HepG2 (cell line): Measurements from ENCODE around the gene SLC25A11. TPM values are rescaled to one million over a fixed set of nuclear protein-coding genes. Genes with fewer than 3 reads are reported as not detected.

ENCODE experiments used
- BRD4 ChIP-seq: sonication (generic); formaldehyde crosslinking; IDR thresholded peaks from 2 replicates; pipeline ENCODE4 v1.4.0; 2020; ENCODE audit warnings: missing genetic modification reagents
- KDM5A ChIP-seq: fragments of 200-600 bp; sonication (generic); IDR thresholded peaks from 2 replicates; pipeline ENCODE4 v1.7.0; 2018; ENCODE audit warnings: antibody characterized with exemption, mild to moderate bottlenecking, low read length, borderline replicate concordance
- MBD4 ChIP-seq: IDR thresholded peaks from 2 replicates; pipeline ENCODE4 v1.6.1; 2012; ENCODE audit warnings: low read length, inconsistent platforms, borderline replicate concordance
- NCOR1 ChIP-seq: fragments of 200-600 bp; sonication (generic); IDR thresholded peaks from 2 replicates; pipeline ENCODE4 v1.7.0; 2017; ENCODE audit warnings: antibody characterized with exemption, low read length, borderline replicate concordance
- POLR2G ChIP-seq: fragments of 200-400 bp; formaldehyde crosslinking; IDR thresholded peaks from 2 replicates; pipeline ENCODE4 v1.6.1; 2018; ENCODE audit warnings: mild to moderate bottlenecking, low read depth, low read length, moderate library complexity
- SP140L ChIP-seq: sonication (generic); formaldehyde crosslinking; IDR thresholded peaks from 2 replicates; pipeline ENCODE4 v1.4.0; 2020; ENCODE audit warnings: missing genetic modification reagents, borderline replicate concordance
- SRY ChIP-seq: sonication (generic); formaldehyde crosslinking; IDR thresholded peaks from 2 replicates; pipeline ENCODE4 v1.8.0; 2022; ENCODE audit warnings: mild to moderate bottlenecking, missing genetic modification reagents
- ZNF33B ChIP-seq: sonication (generic); formaldehyde crosslinking; IDR thresholded peaks from 2 replicates; pipeline ENCODE4 v1.5.1; 2020; ENCODE audit warnings: mild to moderate bottlenecking, missing genetic modification reagents
- ZNF496 ChIP-seq: sonication (generic); formaldehyde crosslinking; IDR thresholded peaks from 2 replicates; pipeline ENCODE4 v1.8.1; 2023; ENCODE audit warnings: mild to moderate bottlenecking, moderate library complexity, missing genetic modification reagents; ENCODE audit not compliant: insufficient replicate concordance
- ZNF549 ChIP-seq: sonication (generic); formaldehyde crosslinking; IDR thresholded peaks from 2 replicates; pipeline ENCODE4 v1.5.0; 2020; ENCODE audit warnings: missing genetic modification reagents
- polyA plus RNA-seq, 8 experiments: library from polyadenylated mRNA; depleted of rRNA in 3 of 8; stranded (reverse) in 7 of 8; unstranded in 1 of 8; fragments of >200 nt; fragmentation: Illumina TruSeq in 4 of 8; extraction: Trizol in 4 of 8; gene quantifications; 2 replicates each; pipeline versions ENCODE4 v1.2.1 to v1.2.3, GENCODE V29; 2011 to 2016; ENCODE audit warnings: low read depth in 4 of 8, missing spikeins in 1 of 8, mixed read lengths in 1 of 8; ENCODE audit not compliant: insufficient read depth in 1 of 8
- total RNA-seq, 5 experiments: library from RNA; depleted of rRNA; stranded (reverse); fragments of >200 nt; fragmentation: Illumina TruSeq; extraction: Trizol; gene quantifications; 2 replicates each; pipeline ENCODE4 v1.2.3, GENCODE V29; 2016; ENCODE audit warnings: low read depth in 1 of 5
- TF ChIP-seq, protein P1 (sequence below): sonication (generic); formaldehyde crosslinking; IDR thresholded peaks from 2 replicates; pipeline ENCODE4 v1.8.0; 2022; ENCODE audit warnings: mild to moderate bottlenecking, missing genetic modification reagents, borderline replicate concordance
- TF ChIP-seq, protein P2 (sequence below): sonication (generic); formaldehyde crosslinking; IDR thresholded peaks from 2 replicates; pipeline ENCODE4 v1.4.0; 2020; ENCODE audit warnings: missing genetic modification reagents
- TF ChIP-seq, protein P3 (sequence below): IDR thresholded peaks from 2 replicates; pipeline ENCODE4 v1.6.1; 2016; ENCODE audit warnings: missing compliant biosample characterization, missing genetic modification reagents, borderline replicate concordance
- TF ChIP-seq, protein P4 (sequence below): sonication (generic); formaldehyde crosslinking; IDR thresholded peaks from 2 replicates; pipeline ENCODE4 v1.8.0; 2022; ENCODE audit warnings: mild to moderate bottlenecking, missing genetic modification reagents; ENCODE audit not compliant: insufficient replicate concordance
- TF ChIP-seq, protein P5 (sequence below): sonication (generic); IDR thresholded peaks from 2 replicates; pipeline ENCODE4 v1.6.1; 2016; ENCODE audit warnings: low read depth, borderline replicate concordance
- TF ChIP-seq, protein P6 (sequence below): sonication (generic); formaldehyde crosslinking; IDR thresholded peaks from 2 replicates; pipeline ENCODE4 v1.9.0; 2021; ENCODE audit warnings: mild to moderate bottlenecking, missing genetic modification reagents

The SLC25A11 gene
- total and polyA plus RNA-seq, 2 of the 13 experiments (the other 11 are each of a cell fraction or from before 2014, with no cell fraction given) = 35.4 to 47.2 TPM

DNA sequence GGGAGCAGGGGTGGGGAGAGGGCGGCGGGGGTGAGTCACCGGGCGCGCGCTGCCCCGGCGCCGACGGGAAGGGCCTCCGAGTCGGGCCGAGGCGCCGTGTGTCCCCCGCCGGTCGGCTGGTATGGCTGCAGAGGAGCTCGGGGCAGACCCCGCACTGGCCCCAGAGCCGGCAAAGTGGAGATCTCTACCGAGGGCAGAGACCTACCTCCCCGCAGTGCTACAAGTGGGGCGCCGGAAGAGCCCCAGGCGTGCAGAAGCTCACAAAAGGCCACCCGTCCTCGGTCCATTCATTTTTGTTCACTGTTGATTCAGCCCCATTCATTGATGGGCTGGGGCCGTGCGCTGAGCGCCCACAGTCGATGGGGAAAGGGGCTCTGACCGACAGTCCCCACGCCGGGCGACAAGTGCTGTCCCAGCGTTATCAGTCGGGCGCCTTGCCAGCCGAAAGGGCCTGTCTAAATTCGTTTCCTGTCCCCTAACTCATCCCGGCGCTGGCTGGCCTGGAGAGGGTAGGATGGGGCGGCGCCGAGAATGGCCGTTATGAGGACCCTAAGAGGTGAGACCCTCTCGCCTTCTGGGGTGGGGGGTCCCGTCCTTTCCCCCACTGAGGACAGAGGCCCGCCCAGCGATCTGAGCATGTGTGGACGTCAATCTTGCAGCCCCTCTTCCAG, 10.4 kb upstream of the SLC25A11 start (continued):
- TF ChIP-seq, protein P1, sequence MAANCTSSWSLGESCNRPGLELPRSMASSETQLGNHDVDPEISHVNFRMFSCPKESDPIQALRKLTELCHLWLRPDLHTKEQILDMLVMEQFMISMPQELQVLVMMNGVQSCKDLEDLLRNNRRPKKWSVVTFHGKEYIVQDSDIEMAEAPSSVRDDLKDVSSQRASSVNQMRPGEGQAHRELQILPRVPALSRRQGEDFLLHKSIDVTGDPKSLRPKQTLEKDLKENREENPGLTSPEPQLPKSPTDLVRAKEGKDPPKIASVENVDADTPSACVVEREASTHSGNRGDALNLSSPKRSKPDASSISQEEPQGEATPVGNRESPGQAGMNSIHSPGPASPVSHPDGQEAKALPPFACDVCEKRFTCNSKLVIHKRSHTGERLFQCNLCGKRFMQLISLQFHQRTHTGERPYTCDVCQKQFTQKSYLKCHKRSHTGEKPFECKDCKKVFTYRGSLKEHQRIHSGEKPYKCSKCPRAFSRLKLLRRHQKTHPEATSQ (CRISPR knock-in tag) = no peak
- TF ChIP-seq SP140L (CRISPR knock-in tag) = no peak
- TF ChIP-seq, protein P2, sequence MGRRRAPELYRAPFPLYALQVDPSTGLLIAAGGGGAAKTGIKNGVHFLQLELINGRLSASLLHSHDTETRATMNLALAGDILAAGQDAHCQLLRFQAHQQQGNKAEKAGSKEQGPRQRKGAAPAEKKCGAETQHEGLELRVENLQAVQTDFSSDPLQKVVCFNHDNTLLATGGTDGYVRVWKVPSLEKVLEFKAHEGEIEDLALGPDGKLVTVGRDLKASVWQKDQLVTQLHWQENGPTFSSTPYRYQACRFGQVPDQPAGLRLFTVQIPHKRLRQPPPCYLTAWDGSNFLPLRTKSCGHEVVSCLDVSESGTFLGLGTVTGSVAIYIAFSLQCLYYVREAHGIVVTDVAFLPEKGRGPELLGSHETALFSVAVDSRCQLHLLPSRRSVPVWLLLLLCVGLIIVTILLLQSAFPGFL (CRISPR knock-in tag) = no peak
- TF ChIP-seq SRY (CRISPR knock-in tag) = no peak
- TF ChIP-seq ZNF33B = no peak
- TF ChIP-seq KDM5A = no peak
- TF ChIP-seq, protein P3, sequence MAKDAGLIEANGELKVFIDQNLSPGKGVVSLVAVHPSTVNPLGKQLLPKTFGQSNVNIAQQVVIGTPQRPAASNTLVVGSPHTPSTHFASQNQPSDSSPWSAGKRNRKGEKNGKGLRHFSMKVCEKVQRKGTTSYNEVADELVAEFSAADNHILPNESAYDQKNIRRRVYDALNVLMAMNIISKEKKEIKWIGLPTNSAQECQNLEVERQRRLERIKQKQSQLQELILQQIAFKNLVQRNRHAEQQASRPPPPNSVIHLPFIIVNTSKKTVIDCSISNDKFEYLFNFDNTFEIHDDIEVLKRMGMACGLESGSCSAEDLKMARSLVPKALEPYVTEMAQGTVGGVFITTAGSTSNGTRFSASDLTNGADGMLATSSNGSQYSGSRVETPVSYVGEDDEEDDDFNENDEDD (CRISPR knock-in tag) = no peak
- TF ChIP-seq, protein P4, sequence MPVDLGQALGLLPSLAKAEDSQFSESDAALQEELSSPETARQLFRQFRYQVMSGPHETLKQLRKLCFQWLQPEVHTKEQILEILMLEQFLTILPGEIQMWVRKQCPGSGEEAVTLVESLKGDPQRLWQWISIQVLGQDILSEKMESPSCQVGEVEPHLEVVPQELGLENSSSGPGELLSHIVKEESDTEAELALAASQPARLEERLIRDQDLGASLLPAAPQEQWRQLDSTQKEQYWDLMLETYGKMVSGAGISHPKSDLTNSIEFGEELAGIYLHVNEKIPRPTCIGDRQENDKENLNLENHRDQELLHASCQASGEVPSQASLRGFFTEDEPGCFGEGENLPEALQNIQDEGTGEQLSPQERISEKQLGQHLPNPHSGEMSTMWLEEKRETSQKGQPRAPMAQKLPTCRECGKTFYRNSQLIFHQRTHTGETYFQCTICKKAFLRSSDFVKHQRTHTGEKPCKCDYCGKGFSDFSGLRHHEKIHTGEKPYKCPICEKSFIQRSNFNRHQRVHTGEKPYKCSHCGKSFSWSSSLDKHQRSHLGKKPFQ (CRISPR knock-in tag) = peak; percentile 52
- TF ChIP-seq POLR2G = peak; percentile 34
- no peak for TF ChIP-seq MBD4
- TF ChIP-seq, protein P5, sequence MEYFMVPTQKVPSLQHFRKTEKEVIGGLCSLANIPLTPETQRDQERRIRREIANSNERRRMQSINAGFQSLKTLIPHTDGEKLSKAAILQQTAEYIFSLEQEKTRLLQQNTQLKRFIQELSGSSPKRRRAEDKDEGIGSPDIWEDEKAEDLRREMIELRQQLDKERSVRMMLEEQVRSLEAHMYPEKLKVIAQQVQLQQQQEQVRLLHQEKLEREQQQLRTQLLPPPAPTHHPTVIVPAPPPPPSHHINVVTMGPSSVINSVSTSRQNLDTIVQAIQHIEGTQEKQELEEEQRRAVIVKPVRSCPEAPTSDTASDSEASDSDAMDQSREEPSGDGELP = no peak
- no peak; the same call in none of the 2 replicates for TF ChIP-seq BRD4 (CRISPR knock-in tag)
- TF ChIP-seq ZNF549 (CRISPR knock-in tag) = no peak
- no peak for TF ChIP-seq NCOR1
- TF ChIP-seq, protein P6, sequence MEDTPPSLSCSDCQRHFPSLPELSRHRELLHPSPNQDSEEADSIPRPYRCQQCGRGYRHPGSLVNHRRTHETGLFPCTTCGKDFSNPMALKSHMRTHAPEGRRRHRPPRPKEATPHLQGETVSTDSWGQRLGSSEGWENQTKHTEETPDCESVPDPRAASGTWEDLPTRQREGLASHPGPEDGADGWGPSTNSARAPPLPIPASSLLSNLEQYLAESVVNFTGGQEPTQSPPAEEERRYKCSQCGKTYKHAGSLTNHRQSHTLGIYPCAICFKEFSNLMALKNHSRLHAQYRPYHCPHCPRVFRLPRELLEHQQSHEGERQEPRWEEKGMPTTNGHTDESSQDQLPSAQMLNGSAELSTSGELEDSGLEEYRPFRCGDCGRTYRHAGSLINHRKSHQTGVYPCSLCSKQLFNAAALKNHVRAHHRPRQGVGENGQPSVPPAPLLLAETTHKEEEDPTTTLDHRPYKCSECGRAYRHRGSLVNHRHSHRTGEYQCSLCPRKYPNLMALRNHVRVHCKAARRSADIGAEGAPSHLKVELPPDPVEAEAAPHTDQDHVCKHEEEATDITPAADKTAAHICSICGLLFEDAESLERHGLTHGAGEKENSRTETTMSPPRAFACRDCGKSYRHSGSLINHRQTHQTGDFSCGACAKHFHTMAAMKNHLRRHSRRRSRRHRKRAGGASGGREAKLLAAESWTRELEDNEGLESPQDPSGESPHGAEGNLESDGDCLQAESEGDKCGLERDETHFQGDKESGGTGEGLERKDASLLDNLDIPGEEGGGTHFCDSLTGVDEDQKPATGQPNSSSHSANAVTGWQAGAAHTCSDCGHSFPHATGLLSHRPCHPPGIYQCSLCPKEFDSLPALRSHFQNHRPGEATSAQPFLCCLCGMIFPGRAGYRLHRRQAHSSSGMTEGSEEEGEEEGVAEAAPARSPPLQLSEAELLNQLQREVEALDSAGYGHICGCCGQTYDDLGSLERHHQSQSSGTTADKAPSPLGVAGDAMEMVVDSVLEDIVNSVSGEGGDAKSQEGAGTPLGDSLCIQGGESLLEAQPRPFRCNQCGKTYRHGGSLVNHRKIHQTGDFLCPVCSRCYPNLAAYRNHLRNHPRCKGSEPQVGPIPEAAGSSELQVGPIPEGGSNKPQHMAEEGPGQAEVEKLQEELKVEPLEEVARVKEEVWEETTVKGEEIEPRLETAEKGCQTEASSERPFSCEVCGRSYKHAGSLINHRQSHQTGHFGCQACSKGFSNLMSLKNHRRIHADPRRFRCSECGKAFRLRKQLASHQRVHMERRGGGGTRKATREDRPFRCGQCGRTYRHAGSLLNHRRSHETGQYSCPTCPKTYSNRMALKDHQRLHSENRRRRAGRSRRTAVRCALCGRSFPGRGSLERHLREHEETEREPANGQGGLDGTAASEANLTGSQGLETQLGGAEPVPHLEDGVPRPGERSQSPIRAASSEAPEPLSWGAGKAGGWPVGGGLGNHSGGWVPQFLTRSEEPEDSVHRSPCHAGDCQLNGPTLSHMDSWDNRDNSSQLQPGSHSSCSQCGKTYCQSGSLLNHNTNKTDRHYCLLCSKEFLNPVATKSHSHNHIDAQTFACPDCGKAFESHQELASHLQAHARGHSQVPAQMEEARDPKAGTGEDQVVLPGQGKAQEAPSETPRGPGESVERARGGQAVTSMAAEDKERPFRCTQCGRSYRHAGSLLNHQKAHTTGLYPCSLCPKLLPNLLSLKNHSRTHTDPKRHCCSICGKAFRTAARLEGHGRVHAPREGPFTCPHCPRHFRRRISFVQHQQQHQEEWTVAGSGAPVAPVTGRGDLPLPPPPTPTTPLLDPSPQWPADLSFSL (CRISPR knock-in tag) = no peak
- TF ChIP-seq ZNF496 (CRISPR knock-in tag) = no peak
